H1 (cell line): ENCODE measurements around the gene ZBTB11.

Source experiments
- BRCA1 ChIP-seq: IDR thresholded peaks from 2 replicates; pipeline ENCODE4 v1.6.1; 2012; ENCODE audit warnings: low read depth, low read length, improper control_type of control experiment
- CEBPB ChIP-seq: IDR thresholded peaks from 2 replicates; pipeline ENCODE4 v1.6.1; 2012; ENCODE audit warnings: low read depth, low read length
- CHD2 ChIP-seq: IDR thresholded peaks from 2 replicates; pipeline ENCODE4 v1.6.1; 2012; ENCODE audit warnings: low read length, improper control_type of control experiment
- CHD7 ChIP-seq: fragments of 300-600 bp; sonication (generic); IDR thresholded peaks from 2 replicates; pipeline ENCODE4 v1.7.1; 2012; ENCODE audit warnings: low read length, moderate library complexity, mild to moderate bottlenecking, inconsistent platforms; ENCODE audit not compliant: insufficient replicate concordance
- CTCF ChIP-seq, 3 experiments: IDR thresholded peaks; 1 replicate in 2 of 3; 2 replicates in 1 of 3; pipeline versions ENCODE4 v1.5.1 to v1.6.1; 2011; ENCODE audit warnings: low read length in 3 of 3, mild to moderate bottlenecking in 3 of 3, inconsistent platforms in 2 of 3, low read depth in 1 of 3, moderate library complexity in 1 of 3; ENCODE audit not compliant: insufficient read depth in 1 of 3; ENCODE audit errors: control extremely low read depth in 1 of 3
- EZH2 ChIP-seq: fragments of 200-600 bp; sonication (generic); IDR thresholded peaks from 2 replicates; pipeline ENCODE4 v1.7.1; 2012; ENCODE audit warnings: low read depth, mild to moderate bottlenecking, moderate library complexity, low read length, inconsistent platforms; ENCODE audit not compliant: severe bottlenecking
- POLR2AphosphoS5 ChIP-seq: IDR thresholded peaks from 2 replicates; pipeline ENCODE4 v1.6.1; 2011; ENCODE audit warnings: low read depth, low read length
- SP1 ChIP-seq: IDR thresholded peaks from 2 replicates; pipeline ENCODE4 v1.6.1; 2011; ENCODE audit warnings: low read depth, low read length
- SP2 ChIP-seq: IDR thresholded peaks from 2 replicates; pipeline ENCODE4 v1.6.1; 2012; ENCODE audit warnings: mild to moderate bottlenecking, low read length, inconsistent platforms
- SRF ChIP-seq: IDR thresholded peaks from 2 replicates; pipeline ENCODE4 v1.6.1; 2011; ENCODE audit warnings: mild to moderate bottlenecking, low read depth, low read length, moderate library complexity
- USF2 ChIP-seq: IDR thresholded peaks from 2 replicates; pipeline ENCODE4 v1.6.1; 2011; ENCODE audit warnings: low read length, improper control_type of control experiment
- ZNF274 ChIP-seq: IDR thresholded peaks from 2 replicates; pipeline ENCODE4 v1.7.0; 2012; ENCODE audit warnings: low read length, borderline replicate concordance; ENCODE audit errors: extremely low read depth

- TF ChIP-seq SP1, result no peak
- no peak for TF ChIP-seq CTCF (IDR thresholded peaks at IDR 0.05; ENCODE audit: control extremely low read depth in 1 of 3, insufficient read depth in 1 of 3, low read depth in 1 of 3, low read length in 3 of 3)
- TF ChIP-seq EZH2, result no peak
- no peak for TF ChIP-seq SP2
- no peak for TF ChIP-seq BRCA1
- TF ChIP-seq POLR2AphosphoS5, result no peak
- TF ChIP-seq ZNF274, result no peak
- no peak for TF ChIP-seq CEBPB
- no peak for TF ChIP-seq SRF
- no peak for TF ChIP-seq USF2
- TF ChIP-seq CHD2, result no peak
- TF ChIP-seq CHD7, result no peak
Measured at GRCh38 chr3:101631098-101631796, 45.7 kb downstream of the ZBTB11 start.
